HCT116 (cell line): ENCODE measurements around the gene HNRNPA2B1. TPM values are rescaled to one million over a fixed set of nuclear protein-coding genes. Genes with fewer than 3 reads are reported as not detected.

Experiments used
- ATAC-seq: fragments of 200-7000 bp; cut with Tn5 transposase; 2 replicates; pipeline ENCODE4 v1.9.1; 2020; ENCODE audit warnings: mild to moderate bottlenecking, moderate library complexity
- BruUV-seq: library from RNA; stranded (reverse); fragments of 400-500 nt; replicated peaks from 2 replicates; lab custom pipeline; 2021; lab: Mats Ljungman, UMichigan
- CTCF ChIA-PET: fragments of 300-600 bp; sonication (Branson Sonifier 250); formaldehyde crosslinking; loops from one replicate; lab custom pipeline; 2021; ENCODE audit warnings: antibody characterized with exemption; lab: Charles Lee
- POLR2A ChIA-PET: fragments of 300-600, 350-600 bp; sonication (Branson Sonifier 250); formaldehyde crosslinking; loops from one replicate; lab custom pipeline; 2021; ENCODE audit warnings: antibody characterized with exemption; lab: Charles Lee
- RAD21 ChIA-PET, 2 experiments: fragments of 300-600 bp; sonication (Branson Sonifier 250); formaldehyde crosslinking; loops; one replicate each; lab custom pipeline; 2023; ENCODE audit warnings: low total read pairs in 2 of 2; ENCODE audit not compliant: uncharacterized antibody in 2 of 2, unreplicated experiment in 2 of 2, low non-redundant PET in 1 of 2; lab: Charles Lee
- DNase-seq: peaks from one replicate; pipeline ENCODE4 v3.0.0-alpha.2; 2010; ENCODE audit warnings: low read depth, low spot score
- H2AFZ ChIP-seq: fragments of 200-600 bp; shearing (Covaris generic), sonication (generic); 2 replicates; pipeline ENCODE4 v1.6.1; 2017; ENCODE audit warnings: low read depth, mixed run types, mixed read lengths, antibody characterized with exemption, low read length; ENCODE audit not compliant: poor library complexity, severe bottlenecking
- H3K27ac ChIP-seq: 2 replicates; pipeline ENCODE4 v1.5.1; 2012; ENCODE audit warnings: low read depth, low read length
- H3K27me3 ChIP-seq: fragments of 200-600 bp; sonication (generic); 2 replicates; pipeline ENCODE4 v1.6.1; 2016; ENCODE audit warnings: mixed run types, low read length, mixed read lengths; ENCODE audit not compliant: insufficient read depth
- H3K36me3 ChIP-seq, 2 experiments: fragments of 200-500 bp in 1 of 2; fragments of 200-600 bp in 1 of 2; sonication (Bioruptor generic) in 1 of 2; sonication (generic) in 1 of 2; 2 replicates each; pipeline versions ENCODE4 v1.5.1 to v1.6.1; 2014 to 2016; ENCODE audit warnings: low read length in 2 of 2, inconsistent platforms in 1 of 2, mixed read lengths in 1 of 2, mixed run types in 1 of 2; ENCODE audit not compliant: insufficient read depth in 2 of 2, control insufficient read depth in 1 of 2
- H3K4me1 ChIP-seq, 2 experiments: fragments of 200-600 bp in 1 of 2; sonication (generic) in 1 of 2; 2 replicates each; pipeline versions ENCODE4 v1.5.1 to v1.6.1; 2012 to 2017; ENCODE audit warnings: low read length in 2 of 2, inconsistent platforms in 1 of 2, mild to moderate bottlenecking in 1 of 2, mixed read lengths in 1 of 2, mixed run types in 1 of 2, moderate library complexity in 1 of 2; ENCODE audit not compliant: insufficient read depth in 2 of 2, control insufficient read depth in 1 of 2
- H3K4me2 ChIP-seq: fragments of 200-600 bp; sonication (generic); 2 replicates; pipeline ENCODE4 v1.6.1; 2017; ENCODE audit warnings: mixed run types, low read length, mixed read lengths
- H3K4me3 ChIP-seq, 2 experiments: fragments of 200-600 bp in 1 of 2; sonication (generic) in 1 of 2; replicated peaks in 1 of 2; 2 replicates each; pipeline ENCODE4 v1.5.1; 2011 to 2016; ENCODE audit warnings: low read length in 2 of 2, control low read depth in 1 of 2, low read depth in 1 of 2, mild to moderate bottlenecking in 1 of 2, mixed read lengths in 1 of 2, mixed run types in 1 of 2
- H3K79me2 ChIP-seq: fragments of 200-600 bp; sonication (generic); 2 replicates; pipeline ENCODE4 v1.6.1; 2017; ENCODE audit warnings: mild to moderate bottlenecking, mixed run types, low read length, moderate library complexity, mixed read lengths; ENCODE audit not compliant: insufficient read depth
- H3K9ac ChIP-seq: fragments of 200-600 bp; sonication (generic); 2 replicates; pipeline ENCODE4 v1.6.1; 2016; ENCODE audit warnings: low read length, mixed read lengths
- H3K9me2 ChIP-seq: fragments of 200-600 bp; sonication (generic), shearing (Covaris generic); 2 replicates; pipeline ENCODE4 v1.6.1; 2017; ENCODE audit warnings: mixed run types, mild to moderate bottlenecking, moderate library complexity; ENCODE audit not compliant: insufficient read depth
- H3K9me3 ChIP-seq, 2 experiments: fragments of 200-500 bp in 1 of 2; fragments of 200-600 bp in 1 of 2; sonication (Bioruptor generic) in 1 of 2; sonication (generic) in 1 of 2; 2 replicates each; pipeline ENCODE4 v1.6.1; 2014 to 2017; ENCODE audit warnings: low read length in 2 of 2, mixed read lengths in 2 of 2, inconsistent platforms in 1 of 2, low read depth in 1 of 2, mild to moderate bottlenecking in 1 of 2, mixed run types in 1 of 2, moderate library complexity in 1 of 2; ENCODE audit not compliant: control insufficient read depth in 1 of 2, insufficient read depth in 1 of 2
- H4K20me1 ChIP-seq: fragments of 200-600 bp; sonication (generic), shearing (Covaris generic); 2 replicates; pipeline ENCODE4 v1.6.1; 2017; ENCODE audit warnings: mixed run types, mild to moderate bottlenecking, moderate library complexity; ENCODE audit not compliant: insufficient read depth
- CTCF ChIP-seq, 3 experiments: fragments of 200-600 bp in 1 of 3; sonication (generic) in 1 of 3; IDR thresholded peaks in 2 of 3; conservative IDR thresholded peaks in 1 of 3; 2 replicates each; pipeline ENCODE4 v1.5.1; 2012 to 2017; ENCODE audit warnings: low read depth in 2 of 3, low read length in 2 of 3, antibody characterized with exemption in 1 of 3, borderline replicate concordance in 1 of 3, control low read depth in 1 of 3, mild to moderate bottlenecking in 1 of 3, mixed read lengths in 1 of 3, mixed run types in 1 of 3, moderate library complexity in 1 of 3; ENCODE audit not compliant: insufficient read depth in 1 of 3
- EGR1 ChIP-seq: IDR thresholded peaks from 2 replicates; pipeline ENCODE4 v1.6.1; 2012; ENCODE audit warnings: low read depth
- EZH2phosphoT487 ChIP-seq: fragments of 200-600 bp; IDR thresholded peaks from 2 replicates; pipeline ENCODE4 v1.6.1; 2018; ENCODE audit warnings: antibody characterized with exemption, borderline replicate concordance
- FOSL1 ChIP-seq: IDR thresholded peaks from 2 replicates; pipeline ENCODE4 v1.6.1; 2012; ENCODE audit warnings: low read depth
- JUND ChIP-seq: IDR thresholded peaks from 2 replicates; pipeline ENCODE4 v1.6.1; 2012
- MAX ChIP-seq: IDR thresholded peaks from 2 replicates; pipeline ENCODE4 v1.6.1; 2012
- SIN3A ChIP-seq: IDR thresholded peaks from 2 replicates; pipeline ENCODE4 v1.6.1; 2012; ENCODE audit warnings: low read depth
- SP1 ChIP-seq: IDR thresholded peaks from 2 replicates; pipeline ENCODE4 v1.6.1; 2012; ENCODE audit warnings: low read depth
- YY1 ChIP-seq: IDR thresholded peaks from 2 replicates; pipeline ENCODE4 v1.6.1; 2011; ENCODE audit warnings: low read length, low read depth, moderate library complexity, mild to moderate bottlenecking; ENCODE audit not compliant: insufficient replicate concordance; ENCODE audit errors: extremely low read depth
- ZBTB33 ChIP-seq: IDR thresholded peaks from 2 replicates; pipeline ENCODE4 v1.6.1; 2011; ENCODE audit warnings: mild to moderate bottlenecking, low read length, moderate library complexity; ENCODE audit not compliant: insufficient replicate concordance; ENCODE audit errors: extremely low read depth
- ZNF274 ChIP-seq: fragments of 200-500 bp; sonication (Bioruptor generic); IDR thresholded peaks from 2 replicates; pipeline ENCODE4 v1.6.1; 2014; ENCODE audit warnings: mild to moderate bottlenecking, low read depth, low read length, inconsistent platforms
- intact Hi-C: fragments of 100-400 bp; cut with micrococcal nuclease; formaldehyde crosslinking; loops from 2 replicates; pipeline ENCODE4 v1.10.0; 2022
- total RNA-seq: library from RNA; stranded (reverse); gene quantifications from one replicate; pipeline ENCODE4 v1.2.1, GENCODE V29; 2021; ENCODE audit not compliant: unreplicated experiment

Gene HNRNPA2B1
- total RNA-seq, 1 experiment from 2014 or later, result 870 TPM

GRCh38 chr7:26189697-26190096 is 10.8 kb downstream of the HNRNPA2B1 start:
- TF ChIP-seq ZBTB33 (no peak), CTCF (IDR thresholded peaks at IDR 0.05 in 2 of 3, conservative IDR thresholded peaks at IDR 0.05 in 1 of 3; ENCODE audit: borderline replicate concordance in 1 of 3, insufficient read depth in 1 of 3, low read depth in 2 of 3, low read length in 2 of 3) (no peak), FOSL1 (no peak), SP1 (no peak), YY1 (no peak), ZNF274 (no peak), SIN3A (no peak), MAX (no peak), EZH2phosphoT487 (no peak), EGR1 (no peak), JUND (no peak)
- H3K4me3 ChIP-seq, result no peak overlapping the region
- H3K27me3 ChIP-seq, result no peaks in the 10 kb centered on the region
- H3K27ac ChIP-seq, result no peak overlapping the region
- peaks cover 56% of the 10 kb centered on the region for H3K79me2 ChIP-seq
- peaks cover 54 to 58% of the 10 kb centered on the region in 2 experiments for H3K36me3 ChIP-seq
- DNase-seq, result no peak
- intact Hi-C loops, result no loop called here
- H2AFZ ChIP-seq, result no peak overlapping the region
- no peaks in the 10 kb centered on the region for H3K9me3 ChIP-seq
- H3K9ac ChIP-seq, result no peak overlapping the region
- CTCF ChIA-PET, result no interaction called here
- H4K20me1 ChIP-seq, result peaks cover 86% of the 10 kb centered on the region; the same call in 1 of the 2 replicates
- H3K4me2 ChIP-seq, result no peak overlapping the region
- no TSS peak for BruUV-seq
- no peaks in the 10 kb centered on the region for H3K9me2 ChIP-seq
- RAD21 ChIA-PET, result no interaction called here
- POLR2A ChIA-PET, result interaction anchor here (2.0 kb wide), 1 partner anchor 10 kb away, joined by 10 read pairs; no protein-coding TSS in a partner anchor
- ATAC-seq, result no peak
- H3K4me1 ChIP-seq, result no peaks in the 10 kb centered on the region
